Activated CD4-positive, alpha-beta T cell treated with anti-CD3 and anti-CD28 coated beads, Interleukin-2, amount 10 ng/mL, durations not matched to agents 7 days and 5 days (primary cell): Measurements from ENCODE around the gene FNBP1L. TPM values are rescaled to one million over a fixed set of nuclear protein-coding genes. Genes with fewer than 3 reads are reported as not detected.
A peak's percentile ranks its signal among the peaks of the same experiment; 100 is the strongest.

Experiments used
- CTCF ChIA-PET: fragments of 350-600 bp; sonication (Branson Sonifier 250); formaldehyde crosslinking; loops from one replicate; lab custom pipeline; 2021; ENCODE audit warnings: antibody characterized with exemption; lab: Charles Lee
- POLR2A ChIA-PET: fragments of 350-600 bp; sonication (Branson Sonifier 250); formaldehyde crosslinking; loops from one replicate; lab custom pipeline; 2021; ENCODE audit warnings: antibody characterized with exemption; lab: Charles Lee
- DNase-seq: peaks from one replicate; pipeline ENCODE4 v3.0.0-alpha.2; 2020
- H3K27ac Mint-ChIP-seq: one replicate; pipeline ENCODE4 v1.8.0; 2021; ENCODE audit warnings: mild to moderate bottlenecking, moderate library complexity, mixed read lengths
- H3K27me3 Mint-ChIP-seq: one replicate; pipeline ENCODE4 v1.8.0; 2021; ENCODE audit warnings: mixed read lengths
- H3K36me3 Mint-ChIP-seq: one replicate; pipeline ENCODE4 v1.8.0; 2021; ENCODE audit warnings: low read depth, mixed read lengths
- H3K4me1 Mint-ChIP-seq: one replicate; pipeline ENCODE4 v1.8.0; 2021; ENCODE audit warnings: mixed read lengths
- H3K4me3 Mint-ChIP-seq: one replicate; pipeline ENCODE4 v1.8.0; 2021; ENCODE audit warnings: mild to moderate bottlenecking, moderate library complexity, mixed read lengths
- H3K9me3 Mint-ChIP-seq: one replicate; pipeline ENCODE4 v1.8.0; 2021; ENCODE audit warnings: mixed read lengths
- total RNA-seq, 2 experiments: library from RNA; stranded (reverse); gene quantifications; one replicate each; pipeline ENCODE4 v1.2.3, GENCODE V29; 2021

Gene FNBP1L
- under 1 TPM; 0.40 to 0.58 TPM for total RNA-seq

- Mint-ChIP-seq H3K36me3 (no peaks in the 10 kb centered on the region), H3K27me3 (peaks cover 58% of the 10 kb centered on the region), H3K4me3 (peak within 1 kb of the TSS; percentile 80), H3K9me3 (no peaks in the 10 kb centered on the region), H3K27ac (peak within 1 kb of the TSS; percentile 16), H3K4me1 (peaks cover 16% of the 10 kb centered on the region)
- POLR2A ChIA-PET: no interaction called here
- peak; percentile 53 for DNase-seq
- CTCF ChIA-PET: interaction anchor here (1.9 kb wide), 1 partner anchor 144 kb away, joined by 6 read pairs; no protein-coding TSS in a partner anchor
Observed at GRCh38 chr1:93447481-93448291, at the start of gene FNBP1L. Gene FNBP1L, plus strand, starts transcription at chr1:93448118. Its CDS starts 164 bp downstream, at chr1:93448282.

GRCh38 chr1:93399781-93400180 lies 48.1 kb upstream of the FNBP1L start:
- no peak for DNase-seq
- no peaks in the 10 kb centered on the region for H3K4me1 Mint-ChIP-seq
- POLR2A ChIA-PET: no interaction called here
- no peaks in the 10 kb centered on the region for H3K36me3 Mint-ChIP-seq
- CTCF ChIA-PET: no interaction called here
- H3K9me3 Mint-ChIP-seq: peaks cover 4% of the 10 kb centered on the region
- H3K4me3 Mint-ChIP-seq: no peak overlapping the region
- no peak overlapping the region for H3K27ac Mint-ChIP-seq
- H3K27me3 Mint-ChIP-seq: peaks cover 13% of the 10 kb centered on the region

DNA sequence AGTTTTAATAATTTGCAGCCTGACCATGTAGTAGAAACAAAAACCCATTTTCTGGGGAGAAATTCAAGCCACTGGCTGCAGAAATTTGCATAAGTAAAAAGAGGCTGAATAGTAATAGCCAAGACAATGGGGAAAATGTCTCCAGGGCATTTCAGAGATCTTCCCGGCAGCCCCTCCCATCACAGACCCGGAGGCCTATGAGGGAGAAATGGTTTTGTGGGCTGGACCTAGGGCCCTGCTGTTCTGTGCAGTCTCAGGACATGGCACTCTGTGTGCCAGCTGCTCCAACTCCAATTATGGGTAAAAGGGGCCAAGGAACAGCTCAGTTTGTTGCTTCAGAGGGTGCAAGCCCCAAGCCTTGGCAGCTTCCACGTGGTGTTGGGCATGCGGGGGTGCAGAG lies 39.7 kb upstream of the FNBP1L start:
- no peaks in the 10 kb centered on the region for H3K36me3 Mint-ChIP-seq
- H3K4me3 Mint-ChIP-seq: no peak overlapping the region
- H3K27me3 Mint-ChIP-seq: peaks cover 8% of the 10 kb centered on the region
- no peaks in the 10 kb centered on the region for H3K9me3 Mint-ChIP-seq
- ChIA-PET CTCF (no interaction called here), POLR2A (no interaction called here)
- no peak overlapping the region for H3K27ac Mint-ChIP-seq
- H3K4me1 Mint-ChIP-seq: no peaks in the 10 kb centered on the region
- no peak for DNase-seq

DNA sequence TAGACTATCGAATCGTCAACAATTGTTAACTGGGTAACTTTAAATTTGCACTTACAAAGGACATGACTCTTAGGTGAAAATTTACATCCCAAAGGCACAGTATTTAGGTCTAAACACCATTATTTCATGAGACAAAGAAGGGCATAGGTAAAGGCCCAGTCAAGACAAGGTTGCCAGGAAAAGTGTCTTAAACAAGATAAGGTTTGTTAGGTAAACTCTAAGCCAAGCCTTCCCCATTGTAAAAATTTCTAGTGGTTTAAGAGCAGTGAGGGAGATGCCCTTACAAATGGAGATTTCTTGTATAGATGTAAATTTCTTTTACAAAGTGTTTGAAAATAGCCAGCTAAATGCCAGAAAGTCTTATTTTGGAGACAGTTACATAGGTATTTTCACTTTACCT lies 36.9 kb upstream of the FNBP1L start:
- no peaks in the 10 kb centered on the region for H3K36me3 Mint-ChIP-seq
- H3K4me1 Mint-ChIP-seq: no peaks in the 10 kb centered on the region
- ChIA-PET CTCF (no interaction called here), POLR2A (no interaction called here)
- peaks cover 3% of the 10 kb centered on the region for H3K27me3 Mint-ChIP-seq
- no peak for DNase-seq
- H3K9me3 Mint-ChIP-seq: no peaks in the 10 kb centered on the region
- no peak overlapping the region for H3K27ac Mint-ChIP-seq
- no peak overlapping the region for H3K4me3 Mint-ChIP-seq

GRCh38 chr1:93414749-93415148 lies 33.2 kb upstream of the FNBP1L start:
- Mint-ChIP-seq H3K4me1 (no peaks in the 10 kb centered on the region), H3K36me3 (no peaks in the 10 kb centered on the region), H3K4me3 (no peak overlapping the region), H3K27ac (no peak overlapping the region), H3K27me3 (peaks cover 8% of the 10 kb centered on the region), H3K9me3 (no peaks in the 10 kb centered on the region)
- ChIA-PET CTCF (no interaction called here), POLR2A (no interaction called here)
- no peak for DNase-seq

GRCh38 chr1:93415296-93415695 lies 32.6 kb upstream of the FNBP1L start:
- no peak overlapping the region for H3K4me3 Mint-ChIP-seq
- ChIA-PET CTCF (no interaction called here), POLR2A (no interaction called here)
- H3K27ac Mint-ChIP-seq: no peak overlapping the region
- no peaks in the 10 kb centered on the region for H3K36me3 Mint-ChIP-seq
- no peaks in the 10 kb centered on the region for H3K9me3 Mint-ChIP-seq
- no peak for DNase-seq
- H3K4me1 Mint-ChIP-seq: no peaks in the 10 kb centered on the region
- peaks cover 8% of the 10 kb centered on the region for H3K27me3 Mint-ChIP-seq

GRCh38 chr1:93416183-93416582 lies 31.7 kb upstream of the FNBP1L start:
- H3K9me3 Mint-ChIP-seq: no peaks in the 10 kb centered on the region
- ChIA-PET CTCF (interaction anchor here (0.9 kb wide), 1 partner anchor 157 kb away, joined by 3 read pairs; no protein-coding TSS in a partner anchor), POLR2A (no interaction called here)
- no peaks in the 10 kb centered on the region for H3K4me1 Mint-ChIP-seq
- peaks cover 8% of the 10 kb centered on the region for H3K27me3 Mint-ChIP-seq
- no peaks in the 10 kb centered on the region for H3K36me3 Mint-ChIP-seq
- no peak for DNase-seq
- H3K4me3 Mint-ChIP-seq: no peak overlapping the region
- H3K27ac Mint-ChIP-seq: no peak overlapping the region

DNA sequence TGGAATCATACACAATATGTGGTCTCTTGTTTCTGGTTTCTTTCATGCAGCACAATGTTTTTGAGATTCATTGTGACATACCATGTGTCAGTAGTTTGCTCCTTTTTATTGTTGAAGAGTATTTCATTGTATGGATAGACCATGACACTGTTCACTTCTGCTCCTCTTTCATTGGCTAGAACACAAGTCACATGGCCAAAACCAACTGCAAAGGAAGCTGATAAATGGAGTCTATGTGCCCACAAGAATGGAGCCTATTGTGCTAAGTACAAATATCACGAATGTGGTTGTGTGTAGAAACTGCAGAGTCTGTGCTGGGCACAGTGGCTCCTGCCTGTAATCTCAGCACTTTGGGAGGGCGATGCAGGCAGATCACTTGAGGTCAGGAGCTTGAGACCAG lies 28.6 kb upstream of the FNBP1L start:
- no peak overlapping the region for H3K4me3 Mint-ChIP-seq
- POLR2A ChIA-PET: no interaction called here
- H3K4me1 Mint-ChIP-seq: no peaks in the 10 kb centered on the region
- no peak overlapping the region for H3K27ac Mint-ChIP-seq
- DNase-seq: no peak
- no peaks in the 10 kb centered on the region for H3K36me3 Mint-ChIP-seq
- no peaks in the 10 kb centered on the region for H3K9me3 Mint-ChIP-seq
- peaks cover 8% of the 10 kb centered on the region for H3K27me3 Mint-ChIP-seq
- CTCF ChIA-PET: no interaction called here

DNA sequence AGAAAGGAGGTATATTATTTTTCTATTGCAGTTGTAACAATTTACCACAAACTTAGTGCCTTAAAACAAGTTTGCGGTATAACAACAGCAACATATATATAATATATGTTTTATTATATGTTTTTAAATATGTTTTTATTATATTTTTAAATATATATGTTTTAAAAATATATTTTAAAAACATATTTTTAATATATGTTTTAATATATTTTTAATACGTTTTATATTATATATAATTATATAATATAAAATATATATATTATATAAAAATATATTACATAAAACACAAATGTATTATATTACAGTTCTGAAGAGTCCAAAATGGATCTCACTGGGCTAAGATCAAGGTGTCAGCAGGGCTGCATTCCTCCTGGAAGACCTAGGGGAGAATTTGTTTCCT lies 27.5 kb upstream of the FNBP1L start:
- Mint-ChIP-seq H3K27me3 (peaks cover 5% of the 10 kb centered on the region), H3K36me3 (no peaks in the 10 kb centered on the region), H3K27ac (no peak overlapping the region), H3K4me3 (no peak overlapping the region), H3K4me1 (no peaks in the 10 kb centered on the region), H3K9me3 (no peaks in the 10 kb centered on the region)
- no peak for DNase-seq
- CTCF ChIA-PET: no interaction called here
- POLR2A ChIA-PET: no interaction called here

- DNase-seq: no peak
- Mint-ChIP-seq H3K4me1 (no peaks in the 10 kb centered on the region), H3K4me3 (no peak overlapping the region), H3K36me3 (no peaks in the 10 kb centered on the region), H3K27me3 (peaks cover 5% of the 10 kb centered on the region), H3K9me3 (no peaks in the 10 kb centered on the region), H3K27ac (no peak overlapping the region)
- CTCF ChIA-PET: no interaction called here
- POLR2A ChIA-PET: no interaction called here
Observed at GRCh38 chr1:93426181-93426580, 21.7 kb upstream of the FNBP1L start.

DNA sequence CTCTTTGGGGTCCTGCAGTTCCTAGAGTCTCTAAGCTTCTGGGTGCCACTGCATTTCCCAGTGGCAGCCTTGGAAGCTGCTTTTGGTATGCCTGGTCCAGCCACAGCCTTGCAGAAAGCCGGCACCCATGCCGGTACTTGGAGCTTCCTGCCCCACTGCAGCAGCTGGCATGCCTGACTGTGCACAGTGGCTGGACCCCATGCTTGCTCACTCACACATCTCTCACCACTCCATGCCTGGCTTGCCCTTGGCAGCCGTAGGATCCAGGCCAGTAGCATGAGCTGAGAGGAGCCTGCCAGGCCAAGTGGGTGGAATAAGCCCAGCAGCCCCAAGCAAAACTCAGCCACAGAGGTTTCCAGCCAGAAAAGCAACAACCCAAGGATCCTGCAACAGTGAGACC lies 20.3 kb upstream of the FNBP1L start:
- no peak overlapping the region for H3K27ac Mint-ChIP-seq
- ChIA-PET POLR2A (no interaction called here), CTCF (interaction anchor here (0.8 kb wide), 1 partner anchor 389 kb away, joined by 5 read pairs; no protein-coding TSS in a partner anchor)
- DNase-seq: no peak
- peaks cover 7% of the 10 kb centered on the region for H3K27me3 Mint-ChIP-seq
- H3K4me3 Mint-ChIP-seq: no peak overlapping the region
- no peaks in the 10 kb centered on the region for H3K9me3 Mint-ChIP-seq
- no peaks in the 10 kb centered on the region for H3K36me3 Mint-ChIP-seq
- no peaks in the 10 kb centered on the region for H3K4me1 Mint-ChIP-seq

- POLR2A ChIA-PET: no interaction called here
- Mint-ChIP-seq H3K27ac (no peak overlapping the region), H3K36me3 (no peaks in the 10 kb centered on the region), H3K4me3 (no peak overlapping the region), H3K4me1 (no peaks in the 10 kb centered on the region), H3K27me3 (peaks cover 16% of the 10 kb centered on the region), H3K9me3 (no peaks in the 10 kb centered on the region)
- no peak for DNase-seq
- CTCF ChIA-PET: interaction anchor here (0.6 to 1.2 kb wide), 3 partner anchors 9 to 380 kb away, joined by 3 to 4 read pairs (median 3); no protein-coding TSS in a partner anchor
Observed at GRCh38 chr1:93433407-93433961, 14.4 kb upstream of the FNBP1L start.

DNA sequence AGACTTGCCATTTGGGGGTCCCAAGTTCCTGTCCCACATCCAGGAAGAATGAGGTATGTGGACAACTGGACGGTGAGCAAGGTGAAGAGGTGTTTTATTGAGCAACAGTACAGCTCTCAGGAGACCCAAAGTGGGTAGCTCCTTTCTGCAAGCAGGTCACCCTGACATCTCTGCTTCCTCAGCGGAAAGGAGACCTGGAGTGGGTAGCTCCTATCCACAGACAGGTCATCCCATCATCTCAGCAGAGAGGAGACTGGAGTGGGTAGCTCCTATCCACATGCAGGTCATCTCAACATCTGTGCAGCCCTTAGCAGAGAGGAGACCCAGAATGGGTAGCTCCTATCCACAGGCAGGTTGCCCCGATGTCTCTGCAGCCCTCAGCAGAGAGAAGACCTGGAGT lies 13.8 kb upstream of the FNBP1L start:
- Mint-ChIP-seq H3K36me3 (no peaks in the 10 kb centered on the region), H3K27ac (no peak overlapping the region), H3K4me3 (no peak overlapping the region), H3K4me1 (no peaks in the 10 kb centered on the region), H3K9me3 (no peaks in the 10 kb centered on the region), H3K27me3 (peaks cover 19% of the 10 kb centered on the region)
- ChIA-PET POLR2A (no interaction called here), CTCF (interaction anchor here (0.6 to 1.2 kb wide), 3 partner anchors 9 to 380 kb away, joined by 3 to 4 read pairs (median 3); no protein-coding TSS in a partner anchor)
- DNase-seq: no peak
